Fibroblast of lung (primary cell): ENCODE results near the gene NOL12.

Source experiments
- EZH2 ChIP-seq: IDR thresholded peaks from 2 replicates; pipeline ENCODE4 v1.5.1; 2012; ENCODE audit warnings: low read length, control low read depth, mild to moderate bottlenecking; ENCODE audit errors: missing control alignments
- TF ChIP-seq, protein P1 (sequence below), 2 donors: IDR thresholded peaks in 1 of 2; conservative IDR thresholded peaks in 1 of 2; 1 replicate in 1 of 2; 2 replicates in 1 of 2; pipeline ENCODE4 v1.5.1; 2011 to 2012; ENCODE audit warnings: low read length in 2 of 2, control low read depth in 1 of 2, inconsistent platforms in 1 of 2, low read depth in 1 of 2, mild to moderate bottlenecking in 1 of 2

DNA sequence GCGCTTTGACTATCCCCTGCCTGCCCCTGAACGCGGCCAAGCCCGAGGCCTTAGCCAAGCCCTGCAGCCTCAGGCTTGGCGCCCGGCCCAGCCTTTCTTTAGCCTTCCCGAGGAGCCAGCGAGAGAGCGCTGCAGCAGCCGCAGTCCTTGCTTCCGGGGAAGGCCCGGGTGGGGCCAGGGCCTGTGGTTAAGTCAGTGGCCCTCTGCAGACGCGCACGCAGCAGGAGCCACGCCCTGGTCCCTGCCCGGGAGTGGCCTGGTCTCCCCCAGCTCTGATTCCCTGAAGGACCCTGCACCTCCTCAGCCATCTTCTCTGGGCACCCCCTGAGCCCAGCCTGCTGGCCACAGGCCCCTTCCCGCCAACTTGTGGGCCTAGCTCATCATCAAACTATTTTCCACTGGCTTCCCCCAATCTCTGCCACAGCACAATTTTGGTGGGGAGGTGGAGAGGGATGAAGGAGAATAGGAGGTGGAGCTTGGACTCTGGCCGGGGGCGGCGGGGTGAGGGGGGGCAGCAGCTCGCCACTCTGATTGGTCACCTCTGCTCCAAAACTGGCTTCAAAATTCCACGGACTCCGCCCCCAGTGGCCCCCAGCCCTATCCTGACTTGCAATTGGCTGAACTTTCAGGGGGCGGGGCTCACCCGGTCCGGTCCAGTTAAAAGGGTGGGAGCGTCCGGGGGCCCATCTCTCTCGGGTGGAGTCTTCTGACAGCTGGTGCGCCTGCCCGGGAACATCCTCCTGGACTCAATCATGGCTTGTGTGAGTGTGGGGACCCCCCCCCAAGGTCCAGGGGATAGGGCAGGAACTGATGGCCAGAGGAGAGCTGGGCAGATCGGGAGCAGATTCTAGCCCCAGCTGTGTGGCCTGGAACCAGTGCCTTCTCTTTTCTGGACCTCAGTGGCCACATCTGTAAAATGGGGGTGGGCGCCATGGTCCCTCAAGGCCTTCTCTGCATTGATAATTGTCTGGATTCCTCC is 10.9 kb upstream of the NOL12 start, which contains the start of gene LGALS1:
- TF ChIP-seq, protein P1, sequence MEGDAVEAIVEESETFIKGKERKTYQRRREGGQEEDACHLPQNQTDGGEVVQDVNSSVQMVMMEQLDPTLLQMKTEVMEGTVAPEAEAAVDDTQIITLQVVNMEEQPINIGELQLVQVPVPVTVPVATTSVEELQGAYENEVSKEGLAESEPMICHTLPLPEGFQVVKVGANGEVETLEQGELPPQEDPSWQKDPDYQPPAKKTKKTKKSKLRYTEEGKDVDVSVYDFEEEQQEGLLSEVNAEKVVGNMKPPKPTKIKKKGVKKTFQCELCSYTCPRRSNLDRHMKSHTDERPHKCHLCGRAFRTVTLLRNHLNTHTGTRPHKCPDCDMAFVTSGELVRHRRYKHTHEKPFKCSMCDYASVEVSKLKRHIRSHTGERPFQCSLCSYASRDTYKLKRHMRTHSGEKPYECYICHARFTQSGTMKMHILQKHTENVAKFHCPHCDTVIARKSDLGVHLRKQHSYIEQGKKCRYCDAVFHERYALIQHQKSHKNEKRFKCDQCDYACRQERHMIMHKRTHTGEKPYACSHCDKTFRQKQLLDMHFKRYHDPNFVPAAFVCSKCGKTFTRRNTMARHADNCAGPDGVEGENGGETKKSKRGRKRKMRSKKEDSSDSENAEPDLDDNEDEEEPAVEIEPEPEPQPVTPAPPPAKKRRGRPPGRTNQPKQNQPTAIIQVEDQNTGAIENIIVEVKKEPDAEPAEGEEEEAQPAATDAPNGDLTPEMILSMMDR (conservative IDR thresholded peaks at IDR 0.05 in 1 of 2, IDR thresholded peaks at IDR 0.05 in 1 of 2; ENCODE audit: low read depth in 1 of 2, low read length in 2 of 2), result no peak
- TF ChIP-seq EZH2, result no peak
